Natural killer cell (primary cell): Measurements from ENCODE around the gene MAPK8IP3. TPM values are rescaled to one million over a fixed set of nuclear protein-coding genes. Genes with fewer than 3 reads are reported as not detected.

Experiments used
- ATAC-seq, 3 donors: fragments of 150-1000 bp in 2 of 3; fragments of 200-7000 bp in 1 of 3; cut with Tn5 transposase; 1 replicate in 1 of 3; 2 replicates in 2 of 3; pipeline ENCODE4 v1.10.0; 2021; ENCODE audit warnings: mild to moderate bottlenecking in 2 of 3, moderate library complexity in 2 of 3
- DNase-seq, 2 donors: peaks; one replicate each; pipeline versions ENCODE4 v3.0.0 to v3.0.0-alpha.2; 2013 to 2021; ENCODE audit warnings: mixed read lengths in 1 of 2
- H3K27ac ChIP-seq: one replicate; pipeline ENCODE4 v1.5.1; 2013; ENCODE audit warnings: mild to moderate bottlenecking, low read length
- H3K27me3 ChIP-seq: one replicate; pipeline ENCODE4 v1.6.1; 2013; ENCODE audit warnings: low read length; ENCODE audit not compliant: control insufficient read depth, insufficient read depth
- H3K36me3 ChIP-seq: one replicate; pipeline ENCODE4 v1.6.1; 2013; ENCODE audit warnings: low read length; ENCODE audit not compliant: control insufficient read depth, insufficient read depth
- H3K4me1 ChIP-seq: one replicate; pipeline ENCODE4 v1.6.1; 2013; ENCODE audit warnings: low read length; ENCODE audit not compliant: control insufficient read depth, insufficient read depth
- H3K4me3 ChIP-seq: one replicate; pipeline ENCODE4 v1.5.1; 2013; ENCODE audit warnings: low read length
- H3K9me3 ChIP-seq: one replicate; pipeline ENCODE4 v1.6.1; 2013; ENCODE audit warnings: low read length; ENCODE audit not compliant: control insufficient read depth, insufficient read depth
- H3K27ac Mint-ChIP-seq, 2 donors: one replicate each; pipeline ENCODE4 v1.8.0; 2022; ENCODE audit warnings: mild to moderate bottlenecking in 2 of 2, mixed read lengths in 2 of 2, moderate library complexity in 1 of 2
- H3K27me3 Mint-ChIP-seq, 2 donors: one replicate each; pipeline ENCODE4 v1.8.0; 2022; ENCODE audit warnings: low read depth in 2 of 2, mixed read lengths in 2 of 2
- H3K36me3 Mint-ChIP-seq: one replicate; pipeline ENCODE4 v1.8.0; 2022; ENCODE audit warnings: mixed read lengths
- H3K4me1 Mint-ChIP-seq, 2 donors: one replicate each; pipeline ENCODE4 v1.8.0; 2022; ENCODE audit warnings: mixed read lengths in 2 of 2
- H3K4me3 Mint-ChIP-seq: one replicate; pipeline ENCODE4 v1.8.0; 2022; ENCODE audit warnings: mild to moderate bottlenecking, moderate library complexity, mixed read lengths
- H3K9me3 Mint-ChIP-seq, 2 donors: one replicate each; pipeline ENCODE4 v1.8.0; 2022; ENCODE audit warnings: mixed read lengths in 2 of 2
- CTCF ChIP-seq: fragments of 200-600 bp; IDR thresholded peaks from one replicate; pipeline ENCODE4 v1.8.0; 2022; ENCODE audit warnings: antibody characterized with exemption
- WGBS: methylation state at CpG from one replicate; pipeline ENCODE4 v1.1.7; 2013; ENCODE audit warnings: missing lambda C conversion rate; ENCODE audit not compliant: insufficient coverage; 5-methylcytosine and 5-hydroxymethylcytosine counted together
- intact Hi-C: fragments of 100-400 bp; cut with micrococcal nuclease; formaldehyde crosslinking; loops from one replicate; pipeline ENCODE4 v1.14.2; 2022
- total RNA-seq, 4 donors: library from RNA; stranded (reverse); fragments of 120-200 nt in 1 of 4; gene quantifications; one replicate each; pipeline versions ENCODE4 v1.2.3 to v1.2.4, GENCODE V29; 2013 to 2022

The MAPK8IP3 gene
- total RNA-seq, 3 donors from 2014 or later (not counting 1 experiment from before 2014, with no cell fraction given), result 272 to 291 (median 285) TPM

DNA sequence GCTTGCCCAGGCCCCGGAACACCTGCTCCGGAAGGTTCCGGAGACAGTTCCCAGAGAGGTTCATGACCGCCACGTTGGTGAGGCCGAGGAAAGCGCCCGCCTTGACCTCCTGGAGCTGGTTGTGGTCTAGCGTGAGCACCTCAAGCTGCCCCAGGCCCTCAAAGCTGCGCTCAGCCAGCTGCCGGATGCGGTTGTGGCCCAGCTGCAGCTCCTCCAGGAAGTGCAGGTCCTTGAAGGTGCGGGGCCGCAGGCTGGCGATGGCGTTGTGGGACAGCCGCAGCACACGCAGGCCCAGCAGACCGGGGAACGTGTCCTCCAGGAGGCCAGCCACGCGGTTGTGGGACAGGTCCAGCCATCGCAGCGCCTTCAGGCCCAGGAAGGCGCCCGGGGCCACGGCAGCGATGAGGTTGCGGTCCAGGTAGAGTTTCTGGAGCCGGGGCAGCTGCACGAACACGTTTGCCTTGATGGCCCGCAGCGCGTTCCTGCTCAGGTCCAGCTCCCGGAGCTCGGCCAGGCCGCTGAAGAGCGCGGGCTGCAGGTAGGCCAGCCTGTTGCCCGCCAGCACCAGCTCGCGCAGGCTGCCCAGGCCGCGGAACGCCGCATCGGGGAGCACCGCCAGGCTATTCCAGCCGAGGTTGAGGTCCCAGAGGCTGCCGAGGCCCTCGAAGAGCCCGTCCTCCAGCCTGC, 85.4 kb downstream of the MAPK8IP3 start:
- Mint-ChIP-seq H3K4me3 (no peak overlapping the region), H3K27me3 (no peaks in the 10 kb centered on the region), H3K27ac (no peak overlapping the region), H3K4me1 (peaks cover 6% of the 10 kb centered on the region in 2 donors), H3K9me3 (no peaks in the 10 kb centered on the region), H3K36me3 (no peaks in the 10 kb centered on the region)
- no peak overlapping the region for H3K4me3 ChIP-seq
- no peak overlapping the region for H3K27ac ChIP-seq
- H3K4me1 ChIP-seq, result no peaks in the 10 kb centered on the region
- TF ChIP-seq CTCF, result no peak
- ATAC-seq (no peak), DNase-seq (no peak)
- 96% methylated on average over 53 of the region's 53 CpGs for WGBS
- no peaks in the 10 kb centered on the region for H3K27me3 ChIP-seq
- H3K9me3 ChIP-seq, result no peaks in the 10 kb centered on the region
- H3K36me3 ChIP-seq, result peaks cover 20% of the 10 kb centered on the region
- intact Hi-C loops, result no loop called here

- no peak for TF ChIP-seq CTCF
- H3K4me1 Mint-ChIP-seq, result peaks cover 6% of the 10 kb centered on the region in 2 donors
- H3K27me3 Mint-ChIP-seq, result no peaks in the 10 kb centered on the region
- H3K4me3 Mint-ChIP-seq, result no peak overlapping the region
- H3K9me3 Mint-ChIP-seq, result no peaks in the 10 kb centered on the region
- intact Hi-C loops, result no loop called here
- H3K27ac Mint-ChIP-seq, result no peak overlapping the region
- 94% methylated on average over 59 of the region's 59 CpGs for WGBS
- no peak overlapping the region for H3K4me3 ChIP-seq
- H3K36me3 ChIP-seq, result peaks cover 14% of the 10 kb centered on the region
- no peaks in the 10 kb centered on the region for H3K36me3 Mint-ChIP-seq
- H3K27me3 ChIP-seq, result no peaks in the 10 kb centered on the region
- H3K9me3 ChIP-seq, result no peaks in the 10 kb centered on the region
- H3K4me1 ChIP-seq, result no peaks in the 10 kb centered on the region
- DNase-seq, result no peak
- no peak overlapping the region for H3K27ac ChIP-seq
- no peak for ATAC-seq
Measured at GRCh38 chr16:1791943-1792812, 86.2 kb downstream of the MAPK8IP3 start.

DNA sequence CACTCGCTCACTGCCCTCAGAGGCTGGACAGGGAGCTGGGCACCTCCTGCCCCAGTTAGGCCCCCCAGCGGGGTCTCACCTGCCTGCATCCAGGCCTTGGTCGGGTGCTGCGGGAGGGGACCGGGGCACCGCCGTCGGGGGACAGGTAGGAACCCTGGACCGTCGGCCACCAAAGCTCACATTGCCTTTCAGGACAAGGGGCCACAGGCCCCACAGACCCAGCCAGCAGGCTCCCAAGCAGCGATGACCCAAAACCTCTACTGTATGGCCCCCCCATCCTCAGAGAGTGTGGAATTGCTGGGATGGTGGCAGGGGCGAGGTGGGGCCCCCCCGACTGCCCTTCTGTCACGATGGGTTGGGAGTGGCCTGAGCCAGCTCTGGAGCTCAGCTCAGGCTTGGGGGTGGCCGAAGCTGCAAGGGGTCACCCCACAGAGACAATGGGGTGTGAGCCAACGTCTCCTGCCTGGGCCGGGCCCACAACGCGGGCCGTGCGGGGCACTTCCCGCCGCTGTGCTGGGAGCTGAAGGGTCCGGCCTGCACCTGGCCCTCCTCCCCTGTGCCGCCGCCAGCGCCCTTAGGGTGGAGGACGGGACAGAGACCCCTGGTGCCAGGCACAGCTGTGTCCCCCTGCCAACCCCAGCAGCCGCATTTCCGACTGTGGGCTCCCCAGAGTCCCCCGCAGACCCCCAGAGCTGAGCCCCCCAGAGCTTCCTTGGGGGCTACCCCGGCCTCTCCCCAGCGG, 87.0 kb downstream of the MAPK8IP3 start:
- ATAC-seq (no peak), DNase-seq (no peak)
- Mint-ChIP-seq H3K9me3 (no peaks in the 10 kb centered on the region), H3K4me3 (no peak overlapping the region), H3K27me3 (no peaks in the 10 kb centered on the region), H3K27ac (no peak overlapping the region), H3K4me1 (peaks cover 6% of the 10 kb centered on the region in 2 donors), H3K36me3 (no peaks in the 10 kb centered on the region)
- 96% methylated on average over 32 of the region's 33 CpGs for WGBS
- no peak for TF ChIP-seq CTCF
- H3K27ac ChIP-seq, result no peak overlapping the region
- no peaks in the 10 kb centered on the region for H3K27me3 ChIP-seq
- H3K9me3 ChIP-seq, result peaks cover 3% of the 10 kb centered on the region
- H3K4me3 ChIP-seq, result no peak overlapping the region
- H3K36me3 ChIP-seq, result peaks cover 10% of the 10 kb centered on the region
- H3K4me1 ChIP-seq, result no peaks in the 10 kb centered on the region
- intact Hi-C loops, result no loop called here
